IMR-90 (cell line): ENCODE results near the gene ME3. TPM values are rescaled to one million over a fixed set of nuclear protein-coding genes. Genes with fewer than 3 reads are reported as not detected.
A peak's percentile ranks its signal among the peaks of the same experiment; 100 is the strongest.

Source experiments
- ATAC-seq: fragments of 200-7000 bp; cut with Tn5 transposase; 2 replicates; pipeline ENCODE4 v1.9.1; 2020; ENCODE audit warnings: low read depth, mild to moderate bottlenecking, moderate library complexity
- BruUV-seq: library from RNA; stranded (reverse); fragments of 400-500 nt; replicated peaks from 2 replicates; lab custom pipeline; 2021; lab: Mats Ljungman, UMichigan
- CTCF ChIA-PET: fragments of 300-600 bp; formaldehyde crosslinking; extraction: SDS; loops from one replicate; lab custom pipeline; 2021; ENCODE audit warnings: antibody characterized with exemption; lab: Yijun Ruan, JAX
- POLR2A ChIA-PET: fragments of 300-600 bp; sonication (Branson Sonifier 250); formaldehyde crosslinking; loops from one replicate; lab custom pipeline; 2022; ENCODE audit warnings: antibody characterized with exemption; ENCODE audit not compliant: unreplicated experiment; lab: Charles Lee
- DNase-seq: peaks from one replicate; pipeline ENCODE4 v3.0.0; 2013
- H2AFZ ChIP-seq: replicated peaks from 2 replicates; pipeline ENCODE3; 2013; ENCODE audit warnings: low read length, mild to moderate bottlenecking; ENCODE audit not compliant: poor library complexity
- H2AK5ac ChIP-seq: 2 replicates; pipeline ENCODE4 v1.6.1; 2013; ENCODE audit warnings: low read depth, low read length, inconsistent platforms
- H2AK9ac ChIP-seq: replicated peaks from 2 replicates; pipeline ENCODE3; 2013; ENCODE audit warnings: mild to moderate bottlenecking, low read depth, low read length, moderate library complexity; ENCODE audit not compliant: poor library complexity
- H2BK120ac ChIP-seq: 2 replicates; pipeline ENCODE4 v1.6.1; 2013; ENCODE audit warnings: low read depth, low read length, inconsistent platforms
- H2BK15ac ChIP-seq: 3 replicates; pipeline ENCODE4 v1.6.1; 2013; ENCODE audit warnings: low read depth, low read length, inconsistent platforms
- H2BK20ac ChIP-seq: 2 replicates; pipeline ENCODE4 v1.6.1; 2013; ENCODE audit warnings: low read depth, mild to moderate bottlenecking, inconsistent platforms, low read length, moderate library complexity
- H2BK5ac ChIP-seq: 2 replicates; pipeline ENCODE4 v1.6.1; 2013; ENCODE audit warnings: mild to moderate bottlenecking, low read depth, low read length, inconsistent platforms; ENCODE audit not compliant: poor library complexity, severe bottlenecking
- H3K14ac ChIP-seq: replicated peaks from 2 replicates; pipeline ENCODE4 v1.6.1; 2013; ENCODE audit warnings: low read depth, low read length, inconsistent platforms
- H3K18ac ChIP-seq: 2 replicates; pipeline ENCODE4 v1.6.1; 2013; ENCODE audit warnings: low read depth, low read length, control low read depth
- H3K23ac ChIP-seq: 2 replicates; pipeline ENCODE4 v1.6.1; 2013; ENCODE audit warnings: low read depth, low read length, inconsistent platforms
- H3K27ac ChIP-seq: 2 replicates; pipeline ENCODE4 v1.5.1; 2013; ENCODE audit warnings: mild to moderate bottlenecking, control low read depth, low read length; ENCODE audit not compliant: insufficient read depth
- H3K27me3 ChIP-seq: 2 replicates; pipeline ENCODE4 v1.6.1; 2013; ENCODE audit warnings: low read length; ENCODE audit not compliant: control insufficient read depth, insufficient read depth
- H3K36me3 ChIP-seq: 2 replicates; pipeline ENCODE4 v1.6.1; 2013; ENCODE audit warnings: low read length, mixed read lengths; ENCODE audit not compliant: control insufficient read depth, insufficient read depth
- H3K4ac ChIP-seq: 2 replicates; pipeline ENCODE4 v1.6.1; 2013; ENCODE audit warnings: low read depth, low read length, inconsistent platforms
- H3K4me1 ChIP-seq: 2 replicates; pipeline ENCODE4 v1.6.1; 2013; ENCODE audit warnings: low read length, mixed read lengths; ENCODE audit not compliant: control insufficient read depth, insufficient read depth
- H3K4me2 ChIP-seq: 2 replicates; pipeline ENCODE4 v1.6.1; 2013; ENCODE audit warnings: low read depth, mild to moderate bottlenecking, control low read depth, low read length, moderate library complexity
- H3K4me3 ChIP-seq: 2 replicates; pipeline ENCODE4 v1.5.1; 2013; ENCODE audit warnings: low read depth, mild to moderate bottlenecking, control low read depth, low read length, moderate library complexity; ENCODE audit not compliant: insufficient read depth
- H3K56ac ChIP-seq: 2 replicates; pipeline ENCODE4 v1.6.1; 2013; ENCODE audit warnings: low read length, inconsistent platforms; ENCODE audit not compliant: insufficient read depth; ENCODE audit errors: extremely low read depth
- H3K79me1 ChIP-seq, 2 experiments: 2 replicates each; pipeline ENCODE4 v1.6.1; 2013; ENCODE audit warnings: low read length in 2 of 2, inconsistent platforms in 1 of 2, low read depth in 1 of 2
- H3K9ac ChIP-seq: 2 replicates; pipeline ENCODE4 v1.6.1; 2013; ENCODE audit warnings: low read depth, low read length, control low read depth
- H3K9me1 ChIP-seq: 2 replicates; pipeline ENCODE4 v1.6.1; 2013; ENCODE audit warnings: low read length, inconsistent platforms; ENCODE audit not compliant: insufficient read depth
- H3K9me3 ChIP-seq: 2 replicates; pipeline ENCODE4 v1.6.1; 2013; ENCODE audit warnings: low read length; ENCODE audit not compliant: control insufficient read depth, insufficient read depth
- H4K20me1 ChIP-seq: 2 replicates; pipeline ENCODE4 v1.6.1; 2013; ENCODE audit warnings: low read length, inconsistent platforms; ENCODE audit not compliant: insufficient read depth
- H4K5ac ChIP-seq: 2 replicates; pipeline ENCODE4 v1.6.1; 2013; ENCODE audit warnings: mild to moderate bottlenecking, low read depth, low read length, control low read depth
- H4K8ac ChIP-seq, 2 experiments: 2 replicates each; pipeline ENCODE4 v1.6.1; 2013; ENCODE audit warnings: low read depth in 2 of 2, low read length in 2 of 2, control low read depth in 1 of 2, inconsistent platforms in 1 of 2
- H4K91ac ChIP-seq: 2 replicates; pipeline ENCODE4 v1.6.1; 2013; ENCODE audit warnings: low read depth, low read length, inconsistent platforms; ENCODE audit not compliant: insufficient read depth
- BHLHE40 ChIP-seq: fragments of 150-350 bp; IDR thresholded peaks from 2 replicates; pipeline ENCODE4 v1.6.1; 2016; ENCODE audit warnings: mild to moderate bottlenecking, low read depth, low read length
- CEBPB ChIP-seq: IDR thresholded peaks from 2 replicates; pipeline ENCODE4 v1.6.1; 2012; ENCODE audit warnings: low read depth, low read length, improper control_type of control experiment
- CHD1 ChIP-seq: IDR thresholded peaks from 2 replicates; pipeline ENCODE4 v1.6.1; 2012; ENCODE audit warnings: low read depth, low read length, improper control_type of control experiment
- FOS ChIP-seq: fragments of 150-350 bp; IDR thresholded peaks from 2 replicates; pipeline ENCODE4 v1.6.1; 2016; ENCODE audit warnings: low read depth, low read length
- MAFK ChIP-seq: IDR thresholded peaks from 2 replicates; pipeline ENCODE4 v1.6.1; 2012; ENCODE audit warnings: low read depth, low read length, improper control_type of control experiment
- MAZ ChIP-seq: IDR thresholded peaks from 2 replicates; pipeline ENCODE4 v1.6.1; 2012; ENCODE audit warnings: low read depth, mild to moderate bottlenecking, low read length, improper control_type of control experiment, moderate library complexity, borderline replicate concordance
- MXI1 ChIP-seq: IDR thresholded peaks from 2 replicates; pipeline ENCODE4 v1.6.1; 2012; ENCODE audit warnings: low read depth, mild to moderate bottlenecking, low read length, moderate library complexity, borderline replicate concordance
- NFE2L2 ChIP-seq: fragments of 150-350 bp; IDR thresholded peaks from 2 replicates; pipeline ENCODE4 v1.6.1; 2016; ENCODE audit warnings: low read depth, mild to moderate bottlenecking, low read length
- POLR2A ChIP-seq: IDR thresholded peaks from 2 replicates; pipeline ENCODE4 v1.6.1; 2012; ENCODE audit warnings: mild to moderate bottlenecking, low read depth, low read length
- RAD21 ChIP-seq: IDR thresholded peaks from 2 replicates; pipeline ENCODE4 v1.6.1; 2012; ENCODE audit warnings: low read length, improper control_type of control experiment
- RCOR1 ChIP-seq: IDR thresholded peaks from 2 replicates; pipeline ENCODE4 v1.6.1; 2012; ENCODE audit warnings: mild to moderate bottlenecking, low read length, improper control_type of control experiment; ENCODE audit not compliant: insufficient replicate concordance
- RFX5 ChIP-seq: IDR thresholded peaks from 2 replicates; pipeline ENCODE4 v1.8.0; 2012; ENCODE audit warnings: low read depth, mild to moderate bottlenecking, low read length, moderate library complexity
- SMC3 ChIP-seq: fragments of 150-350 bp; IDR thresholded peaks from 2 replicates; pipeline ENCODE4 v1.6.1; 2016; ENCODE audit warnings: low read depth, mild to moderate bottlenecking, antibody characterized with exemption, low read length, moderate library complexity
- WGBS, 2 experiments: methylation state at CpG; one replicate each; pipeline versions ENCODE4 v1.1.5 to v1.1.7; 2013; ENCODE audit warnings: missing lambda C conversion rate in 2 of 2; ENCODE audit not compliant: insufficient read length in 1 of 2; ENCODE audit errors: extremely low coverage in 2 of 2; 5-methylcytosine and 5-hydroxymethylcytosine counted together
- dilution Hi-C: fragments of 300-500 bp; cut with HindIII; formaldehyde crosslinking; loops from one replicate; pipeline ENCODE4 v1.14.3; 2018; ENCODE audit warnings: low sequenced_read_pairs; ENCODE audit not compliant: unreplicated experiment
- in situ Hi-C: fragments of 300-500 bp; cut with MboI; formaldehyde crosslinking; loops from 3 replicates; pipeline ENCODE4 v1.14.3; 2019; ENCODE audit warnings: low sequenced_read_pairs, inconsistent platforms, mixed read lengths
- intact Hi-C: fragments of 100-400 bp; cut with micrococcal nuclease; formaldehyde crosslinking; loops from 2 replicates; pipeline ENCODE4 v1.10.0; 2022
- polyA plus RNA-seq, 3 experiments: library from polyadenylated mRNA; depleted of rRNA; stranded (reverse); fragments of >200 nt; gene quantifications; 2 replicates each; pipeline ENCODE4 v1.2.3, GENCODE V29; 2012; ENCODE audit warnings: low replicate concordance in 1 of 3
- total RNA-seq: library from RNA; depleted of rRNA; stranded (reverse); fragments of >200 nt; gene quantifications from 2 replicates; pipeline ENCODE4 v1.2.3, GENCODE V29; 2012
- TF ChIP-seq, protein P1 (sequence below): conservative IDR thresholded peaks from 2 replicates; pipeline ENCODE4 v1.5.1; 2012; ENCODE audit warnings: mild to moderate bottlenecking, low read depth, low read length, improper control_type of control experiment
- TF ChIP-seq, protein P2 (sequence below): fragments of 150-350 bp; IDR thresholded peaks from 2 replicates; pipeline ENCODE4 v1.6.1; 2017; ENCODE audit warnings: mild to moderate bottlenecking, antibody characterized with exemption, low read length, low read depth
- TF ChIP-seq, protein P3 (sequence below): fragments of 150-350 bp; IDR thresholded peaks from 2 replicates; pipeline ENCODE4 v1.6.1; 2016; ENCODE audit warnings: low read depth, mild to moderate bottlenecking, low read length, moderate library complexity, borderline replicate concordance

Gene ME3
- total and polyA plus RNA-seq, 2 of the 4 experiments (the other 2 are of a cell fraction) = 7.8 to 9.0 TPM

DNA sequence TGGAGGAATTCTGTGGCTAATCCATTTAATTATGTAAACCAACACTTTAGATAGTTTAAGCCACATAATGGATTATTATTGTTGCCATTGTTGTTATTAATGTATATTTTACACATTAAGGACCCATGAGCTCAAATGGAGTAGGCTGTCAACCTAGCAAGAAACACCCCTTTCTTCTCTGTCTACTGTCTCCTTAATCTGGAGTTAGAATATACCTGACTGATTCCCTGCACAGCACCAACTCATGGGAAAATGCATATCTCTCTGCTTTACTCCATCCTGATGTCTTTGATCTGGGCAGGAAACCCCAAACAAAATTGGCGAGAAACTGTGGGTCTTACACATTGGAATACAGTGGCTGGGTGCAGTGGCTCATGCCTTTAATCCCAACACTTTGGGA is 24.0 kb upstream of the ME3 start:
- peak overlapping the region; percentile 39 for H3K14ac ChIP-seq
- H4K20me1 ChIP-seq = no peaks in the 10 kb centered on the region
- H2AFZ ChIP-seq = no peak overlapping the region
- peak; percentile 7 for ATAC-seq
- peak overlapping the region; percentile 82 for H3K4ac ChIP-seq
- no peak overlapping the region for H3K4me2 ChIP-seq
- H3K18ac ChIP-seq = peak overlapping the region; percentile 84
- H2BK120ac ChIP-seq = peak overlapping the region; percentile 78
- H3K9me3 ChIP-seq = no peaks in the 10 kb centered on the region
- no peak overlapping the region for H3K4me3 ChIP-seq
- intact Hi-C loops (no loop called here), dilution Hi-C loops (no loop called here), in situ Hi-C loops (no loop called here)
- H3K56ac ChIP-seq = 0 out of 2 replicates have a peak overlapping the region, but pooled peaks have one; percentile 13
- no peaks in the 10 kb centered on the region for H3K36me3 ChIP-seq
- 67% methylated on average over 1 of the region's 1 CpG; no CpG with 5 or more reads in 1 of the 2 experiments for WGBS, 2 experiments
- peak overlapping the region; percentile 21 for H2AK5ac ChIP-seq
- H3K4me1 ChIP-seq = peaks cover 16% of the 10 kb centered on the region
- H3K27ac ChIP-seq = peak overlapping the region; percentile 32
- peak overlapping the region; percentile 94 for H2BK20ac ChIP-seq
- H2BK15ac ChIP-seq = peak overlapping the region; percentile 78
- H2BK5ac ChIP-seq = peak overlapping the region; percentile 79
- ChIA-PET CTCF (interaction anchor here (2.2 kb wide), 1 partner anchor 10 kb away, joined by 6 read pairs; no protein-coding TSS in a partner anchor), POLR2A (no interaction called here)
- H3K79me1 ChIP-seq = 0 out of 4 replicates have a peak, but pooled peaks cover 0 to 4% of the 10 kb centered on the region in 2 experiments
- H4K5ac ChIP-seq = peak overlapping the region; percentile 47; the same call in 1 of the 2 replicates
- H4K8ac ChIP-seq = peak overlapping the region; percentile 4 to 83; a peak in 3 of 4 replicates
- H3K9me1 ChIP-seq = peaks cover 5% of the 10 kb centered on the region; the same call in 1 of the 2 replicates
- H3K23ac ChIP-seq = peak overlapping the region; percentile 46; the same call in 1 of the 2 replicates
- TF ChIP-seq SMC3 (no peak), RFX5 (no peak), CEBPB (no peak), BHLHE40 (no peak), FOS (no peak), MAZ (no peak), NFE2L2 (no peak), RAD21 (no peak), RCOR1 (no peak), POLR2A (no peak), MXI1 (no peak), MAFK (no peak), CHD1 (no peak)
- TF ChIP-seq, protein P1, sequence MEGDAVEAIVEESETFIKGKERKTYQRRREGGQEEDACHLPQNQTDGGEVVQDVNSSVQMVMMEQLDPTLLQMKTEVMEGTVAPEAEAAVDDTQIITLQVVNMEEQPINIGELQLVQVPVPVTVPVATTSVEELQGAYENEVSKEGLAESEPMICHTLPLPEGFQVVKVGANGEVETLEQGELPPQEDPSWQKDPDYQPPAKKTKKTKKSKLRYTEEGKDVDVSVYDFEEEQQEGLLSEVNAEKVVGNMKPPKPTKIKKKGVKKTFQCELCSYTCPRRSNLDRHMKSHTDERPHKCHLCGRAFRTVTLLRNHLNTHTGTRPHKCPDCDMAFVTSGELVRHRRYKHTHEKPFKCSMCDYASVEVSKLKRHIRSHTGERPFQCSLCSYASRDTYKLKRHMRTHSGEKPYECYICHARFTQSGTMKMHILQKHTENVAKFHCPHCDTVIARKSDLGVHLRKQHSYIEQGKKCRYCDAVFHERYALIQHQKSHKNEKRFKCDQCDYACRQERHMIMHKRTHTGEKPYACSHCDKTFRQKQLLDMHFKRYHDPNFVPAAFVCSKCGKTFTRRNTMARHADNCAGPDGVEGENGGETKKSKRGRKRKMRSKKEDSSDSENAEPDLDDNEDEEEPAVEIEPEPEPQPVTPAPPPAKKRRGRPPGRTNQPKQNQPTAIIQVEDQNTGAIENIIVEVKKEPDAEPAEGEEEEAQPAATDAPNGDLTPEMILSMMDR = no peak
- TF ChIP-seq, protein P2, sequence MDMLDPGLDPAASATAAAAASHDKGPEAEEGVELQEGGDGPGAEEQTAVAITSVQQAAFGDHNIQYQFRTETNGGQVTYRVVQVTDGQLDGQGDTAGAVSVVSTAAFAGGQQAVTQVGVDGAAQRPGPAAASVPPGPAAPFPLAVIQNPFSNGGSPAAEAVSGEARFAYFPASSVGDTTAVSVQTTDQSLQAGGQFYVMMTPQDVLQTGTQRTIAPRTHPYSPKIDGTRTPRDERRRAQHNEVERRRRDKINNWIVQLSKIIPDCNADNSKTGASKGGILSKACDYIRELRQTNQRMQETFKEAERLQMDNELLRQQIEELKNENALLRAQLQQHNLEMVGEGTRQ = no peak
- TF ChIP-seq, protein P3, sequence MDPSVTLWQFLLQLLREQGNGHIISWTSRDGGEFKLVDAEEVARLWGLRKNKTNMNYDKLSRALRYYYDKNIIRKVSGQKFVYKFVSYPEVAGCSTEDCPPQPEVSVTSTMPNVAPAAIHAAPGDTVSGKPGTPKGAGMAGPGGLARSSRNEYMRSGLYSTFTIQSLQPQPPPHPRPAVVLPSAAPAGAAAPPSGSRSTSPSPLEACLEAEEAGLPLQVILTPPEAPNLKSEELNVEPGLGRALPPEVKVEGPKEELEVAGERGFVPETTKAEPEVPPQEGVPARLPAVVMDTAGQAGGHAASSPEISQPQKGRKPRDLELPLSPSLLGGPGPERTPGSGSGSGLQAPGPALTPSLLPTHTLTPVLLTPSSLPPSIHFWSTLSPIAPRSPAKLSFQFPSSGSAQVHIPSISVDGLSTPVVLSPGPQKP = no peak
- DNase-seq = no peak
- H4K91ac ChIP-seq = peak overlapping the region; percentile 71
- no peaks in the 10 kb centered on the region for H3K27me3 ChIP-seq
- H3K9ac ChIP-seq = no peak overlapping the region
- BruUV-seq = no TSS peak
- H2AK9ac ChIP-seq = no peak overlapping the region
